Spleen (tissue), 11 donors: ENCODE measurements around the gene TM4SF20. TPM values are rescaled to one million over a fixed set of nuclear protein-coding genes. Genes with fewer than 3 reads are reported as not detected.

Experiments
- DNase-seq: peaks from one replicate; pipeline ENCODE4 v3.0.0-alpha.2; 2020
- H3K27ac ChIP-seq, 8 donors: fragments of 200-600 bp; sonication (generic) in 7 of 8; 1 replicate in 4 of 8; 2 replicates in 4 of 8; pipeline versions ENCODE4 v1.5.0 to v1.8.0; 2016 to 2021; ENCODE audit warnings: inconsistent platforms in 4 of 8, mild to moderate bottlenecking in 4 of 8, moderate library complexity in 1 of 8
- H3K27me3 ChIP-seq, 7 donors: fragments of 200-600 bp; sonication (generic) in 6 of 7; replicated peaks in 1 of 7; 1 replicate in 4 of 7; 2 replicates in 3 of 7; pipeline versions ENCODE4 v1.5.0 to v1.8.0; 2016 to 2021; ENCODE audit warnings: inconsistent platforms in 3 of 7, mild to moderate bottlenecking in 1 of 7
- H3K36me3 ChIP-seq, 6 donors: fragments of 200-600 bp; sonication (generic) in 5 of 6; 1 replicate in 4 of 6; 2 replicates in 2 of 6; pipeline versions ENCODE4 v1.5.0 to v1.8.0; 2016 to 2021; ENCODE audit warnings: inconsistent platforms in 2 of 6
- H3K4me1 ChIP-seq, 6 donors: fragments of 200-600 bp; sonication (generic) in 5 of 6; 1 replicate in 3 of 6; 2 replicates in 3 of 6; pipeline versions ENCODE4 v1.5.0 to v1.8.0; 2016 to 2021; ENCODE audit warnings: inconsistent platforms in 3 of 6
- H3K4me3 ChIP-seq, 8 donors: fragments of 200-600 bp; sonication (generic) in 7 of 8; 1 replicate in 4 of 8; 2 replicates in 4 of 8; pipeline versions ENCODE4 v1.5.0 to v1.8.0; 2016 to 2021; ENCODE audit warnings: inconsistent platforms in 4 of 8, mild to moderate bottlenecking in 4 of 8, moderate library complexity in 2 of 8
- H3K9me3 ChIP-seq, 8 donors: fragments of 200-600 bp; sonication (generic) in 7 of 8; 1 replicate in 4 of 8; 2 replicates in 4 of 8; pipeline versions ENCODE4 v1.5.0 to v1.8.0; 2016 to 2021; ENCODE audit warnings: inconsistent platforms in 4 of 8
- POLR2A ChIP-seq, 3 donors: fragments of 450-650 bp; IDR thresholded peaks; one replicate each; pipeline ENCODE4 v1.5.1; 2017; ENCODE audit warnings: antibody characterized with exemption in 3 of 3, mild to moderate bottlenecking in 1 of 3
- POLR2AphosphoS5 ChIP-seq, 3 donors: sonication (generic); formaldehyde crosslinking; IDR thresholded peaks; one replicate each; pipeline ENCODE4 v1.5.1; 2017; ENCODE audit warnings: antibody characterized with exemption in 3 of 3
- WGBS, 5 donors: extraction: QIAGEN DNeasy Blood & Tissue Kit in 3 of 5; methylation state at CpG; one replicate each; pipeline versions ENCODE4 v1.1.5 to v1.1.7; 2013 to 2018; 5-methylcytosine and 5-hydroxymethylcytosine counted together
- intact Hi-C: fragments of 100-400 bp; cut with DNase I; formaldehyde crosslinking; loops from one replicate; pipeline ENCODE4 v1.15.0; 2023; ENCODE audit warnings: low total_unique reads
- polyA plus RNA-seq, 3 donors: library from polyadenylated mRNA; stranded (reverse); fragments of 200-250 nt; gene quantifications; one replicate each; pipeline ENCODE4 v1.2.1, GENCODE V29; 2013
- total RNA-seq, 7 donors: library from RNA; depleted of rRNA in 3 of 7; stranded (reverse); fragments of >200 nt in 3 of 7; fragmentation: NEBNext Ultra II Directional in 4 of 7; extraction: Animal tissue kit (Norgen Biotek cat#: 25700) in 4 of 7; gene quantifications; one replicate each; pipeline versions ENCODE4 v1.1.0 to v1.2.1, GENCODE V29; 2016 to 2021
- TF ChIP-seq, protein P1 (sequence below), 11 experiments: fragments of 200-600 bp in 7 of 11; fragments of 450-650 bp in 4 of 11; sonication (generic) in 4 of 11; IDR thresholded peaks in 8 of 11; conservative IDR thresholded peaks in 3 of 11; 1 replicate in 7 of 11; 2 replicates in 4 of 11; pipeline versions ENCODE4 v1.4.0 to v1.8.0; 2016 to 2021; ENCODE audit warnings: antibody characterized with exemption in 11 of 11, inconsistent platforms in 4 of 11, mild to moderate bottlenecking in 1 of 11
- donor health status: healthy with polysubstance abuse.
- donor health status: DM: no; HTN: no; CAD: no; lungs with moderate emphysema.
- donor health status: DM: no; HTN: no; CAD: no.
- donor health status: Bipolar disorder and iron deficiency.
- donor health status: healthy.
- donor health status: DM: no; HTN: no; CAD: no.
- donor health status: DM: yes; HTN: yes; CAD: no.

Gene TM4SF20
- total and polyA plus RNA-seq, 10 donors, result not detected

DNA sequence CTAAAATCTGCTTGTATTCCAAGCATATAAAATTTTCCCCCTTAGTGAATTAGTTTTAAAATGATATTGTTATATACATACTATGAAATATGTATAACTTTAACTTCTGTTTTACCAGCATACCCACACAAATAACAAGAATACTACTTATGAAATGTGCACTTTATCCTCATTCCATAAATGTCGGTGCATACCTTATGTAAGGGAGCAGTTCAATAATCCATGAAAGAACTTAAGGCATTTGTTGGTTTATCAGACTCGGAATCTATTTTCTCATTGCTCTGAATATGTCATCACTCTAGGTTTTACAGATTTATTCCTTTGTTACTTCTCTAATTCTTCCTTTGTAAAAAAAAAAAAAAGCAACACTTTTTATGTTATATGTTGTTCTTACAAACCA, 66.5 kb downstream of the TM4SF20 start:
- whole genome bisulfite sequencing, 5 donors, result 47 to 77% (median 50%) methylated on average over 2 of the region's 2 CpGs
- intact Hi-C loops, result no loop called here
- no peaks in the 10 kb centered on the region for H3K36me3 ChIP-seq

More for the DNA sequence above, 66.5 kb downstream of the TM4SF20 start:
- H3K9me3 ChIP-seq, result peaks cover 0 to under 1% (median 0%) of the 10 kb centered on the region in 8 donors
- no peak overlapping the region for H3K4me3 ChIP-seq
- no peak for DNase-seq
- no peaks in the 10 kb centered on the region for H3K4me1 ChIP-seq
- H3K27ac ChIP-seq, result no peak overlapping the region
- H3K27me3 ChIP-seq, result no peaks in the 10 kb centered on the region
- no peak for TF ChIP-seq POLR2A (IDR thresholded peaks at IDR 0.05)
- TF ChIP-seq, protein P1, sequence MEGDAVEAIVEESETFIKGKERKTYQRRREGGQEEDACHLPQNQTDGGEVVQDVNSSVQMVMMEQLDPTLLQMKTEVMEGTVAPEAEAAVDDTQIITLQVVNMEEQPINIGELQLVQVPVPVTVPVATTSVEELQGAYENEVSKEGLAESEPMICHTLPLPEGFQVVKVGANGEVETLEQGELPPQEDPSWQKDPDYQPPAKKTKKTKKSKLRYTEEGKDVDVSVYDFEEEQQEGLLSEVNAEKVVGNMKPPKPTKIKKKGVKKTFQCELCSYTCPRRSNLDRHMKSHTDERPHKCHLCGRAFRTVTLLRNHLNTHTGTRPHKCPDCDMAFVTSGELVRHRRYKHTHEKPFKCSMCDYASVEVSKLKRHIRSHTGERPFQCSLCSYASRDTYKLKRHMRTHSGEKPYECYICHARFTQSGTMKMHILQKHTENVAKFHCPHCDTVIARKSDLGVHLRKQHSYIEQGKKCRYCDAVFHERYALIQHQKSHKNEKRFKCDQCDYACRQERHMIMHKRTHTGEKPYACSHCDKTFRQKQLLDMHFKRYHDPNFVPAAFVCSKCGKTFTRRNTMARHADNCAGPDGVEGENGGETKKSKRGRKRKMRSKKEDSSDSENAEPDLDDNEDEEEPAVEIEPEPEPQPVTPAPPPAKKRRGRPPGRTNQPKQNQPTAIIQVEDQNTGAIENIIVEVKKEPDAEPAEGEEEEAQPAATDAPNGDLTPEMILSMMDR (IDR thresholded peaks at IDR 0.05 in 8 of 11, conservative IDR thresholded peaks at IDR 0.05 in 3 of 11), result no peak
- no peak for TF ChIP-seq POLR2AphosphoS5 (IDR thresholded peaks at IDR 0.05)

Other genes starting within 250 kb of the TM4SF20 start
- gene COL4A4, start 215.1 kb downstream of the TM4SF20 start, total RNA-seq, result 1 to 10 TPM; 4.6 to 8.4 (median 5.9) TPM
- gene COL4A4, start 215.1 kb downstream of the TM4SF20 start, polyA plus RNA-seq, result 1 to 10 TPM; 2.0 to 4.0 (median 2.6) TPM
- 10 to 100 TPM; 15.1 to 38.5 (median 22.7) TPM for gene COL4A3, start 214.7 kb downstream of the TM4SF20 start, total RNA-seq
- 10 to 100 TPM in 2 of 3 donors, 1 to 10 TPM in 1; 6.1 to 30.2 (median 26.9) TPM for gene COL4A3, start 214.7 kb downstream of the TM4SF20 start, polyA plus RNA-seq
- 100 to 1,000 TPM in 3 of 7 donors, 10 to 100 TPM in 4; 59.3 to 134 (median 62.9) TPM for gene MFF, start 54.1 kb downstream of the TM4SF20 start, total RNA-seq
- 10 to 100 TPM; 74.3 to 78.7 (median 76.6) TPM for gene MFF, start 54.1 kb downstream of the TM4SF20 start, polyA plus RNA-seq
- not detected for gene SCYGR1, start 8.6 kb upstream of the TM4SF20 start, total RNA-seq
- not detected for gene SCYGR1, start 8.6 kb upstream of the TM4SF20 start, polyA plus RNA-seq
- gene AGFG1, start 92.8 kb upstream of the TM4SF20 start, total RNA-seq, result 100 to 1,000 TPM in 2 of 7 donors, 10 to 100 TPM in 5; 52.5 to 111 (median 87.9) TPM
- gene AGFG1, start 92.8 kb upstream of the TM4SF20 start, polyA plus RNA-seq, result 10 to 100 TPM; 23.6 to 35.4 (median 26.5) TPM
- not detected for gene SCYGR2, start 219.6 kb upstream of the TM4SF20 start, total RNA-seq
- not detected for gene SCYGR2, start 219.6 kb upstream of the TM4SF20 start, polyA plus RNA-seq
- not detected for gene SCYGR3, start 235.5 kb upstream of the TM4SF20 start, total RNA-seq
- not detected for gene SCYGR3, start 235.5 kb upstream of the TM4SF20 start, polyA plus RNA-seq
- gene SCYGR4, start 238.2 kb upstream of the TM4SF20 start, total RNA-seq, result not detected
- under 1 TPM in 1 of 3 donors, not detected in 2; 0.04 TPM for gene SCYGR4, start 238.2 kb upstream of the TM4SF20 start, polyA plus RNA-seq